ENCODE measurements around the gene MATN4. TPM values are rescaled to one million over a fixed set of nuclear protein-coding genes. Genes with fewer than 3 reads are reported as not detected.
A peak's percentile ranks its signal among the peaks of the same experiment; 100 is the strongest.

The MATN4 gene
- total RNA-seq, 1 donor from 2014 or later = not detected

- Mint-ChIP-seq H3K36me3 (ENCODE audit: insufficient read depth) (peaks cover 14% of the 10 kb centered on the region), H3K9me3 (ENCODE audit: low read depth) (no peaks in the 10 kb centered on the region), H3K27ac (peak overlapping the region; percentile 89), H3K4me1 (ENCODE audit: low read depth) (peaks cover 55% of the 10 kb centered on the region), H3K27me3 (no peaks in the 10 kb centered on the region), H3K4me3 (ENCODE audit: low read depth) (peak overlapping the region; percentile 27)
- no peak for TF ChIP-seq CTCF (IDR thresholded peaks at IDR 0.05; ENCODE audit: unreplicated experiment)
- no peak for DNase-seq (ENCODE audit: low spot score, unreplicated experiment)
Measured at GRCh38 chr20:45336530-45337366, 28.6 kb upstream of the MATN4 start.

DNA sequence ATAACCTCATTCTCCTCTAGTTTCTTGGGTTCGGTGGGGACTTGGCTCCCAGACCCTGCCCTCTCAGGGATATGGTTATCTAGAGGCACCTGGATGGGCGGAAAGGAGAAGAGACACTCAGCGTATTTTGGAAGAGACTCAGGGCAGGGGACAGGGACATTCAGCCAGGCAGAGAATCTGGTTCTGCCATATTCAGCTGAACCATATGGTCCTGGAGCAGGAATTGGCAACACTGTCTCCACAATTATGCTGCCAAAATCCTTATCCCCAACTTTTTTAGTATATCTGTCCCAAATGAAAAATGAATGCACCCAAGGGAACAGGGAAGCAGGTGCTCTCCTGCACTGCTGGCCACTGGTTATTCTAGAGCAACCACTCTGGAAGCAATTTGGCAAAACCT is 22.4 kb upstream of the MATN4 start:
- H3K27ac Mint-ChIP-seq = peak overlapping the region; percentile 6
- no peak for DNase-seq (ENCODE audit: low spot score, unreplicated experiment)
- peaks cover 9% of the 10 kb centered on the region for H3K4me1 Mint-ChIP-seq (ENCODE audit: low read depth)
- H3K4me3 Mint-ChIP-seq (ENCODE audit: low read depth) = no peak overlapping the region
- H3K27me3 Mint-ChIP-seq = no peaks in the 10 kb centered on the region
- peaks cover 29% of the 10 kb centered on the region for H3K36me3 Mint-ChIP-seq (ENCODE audit: insufficient read depth)
- no peaks in the 10 kb centered on the region for H3K9me3 Mint-ChIP-seq (ENCODE audit: low read depth)
- TF ChIP-seq CTCF (IDR thresholded peaks at IDR 0.05; ENCODE audit: unreplicated experiment) = no peak

DNA sequence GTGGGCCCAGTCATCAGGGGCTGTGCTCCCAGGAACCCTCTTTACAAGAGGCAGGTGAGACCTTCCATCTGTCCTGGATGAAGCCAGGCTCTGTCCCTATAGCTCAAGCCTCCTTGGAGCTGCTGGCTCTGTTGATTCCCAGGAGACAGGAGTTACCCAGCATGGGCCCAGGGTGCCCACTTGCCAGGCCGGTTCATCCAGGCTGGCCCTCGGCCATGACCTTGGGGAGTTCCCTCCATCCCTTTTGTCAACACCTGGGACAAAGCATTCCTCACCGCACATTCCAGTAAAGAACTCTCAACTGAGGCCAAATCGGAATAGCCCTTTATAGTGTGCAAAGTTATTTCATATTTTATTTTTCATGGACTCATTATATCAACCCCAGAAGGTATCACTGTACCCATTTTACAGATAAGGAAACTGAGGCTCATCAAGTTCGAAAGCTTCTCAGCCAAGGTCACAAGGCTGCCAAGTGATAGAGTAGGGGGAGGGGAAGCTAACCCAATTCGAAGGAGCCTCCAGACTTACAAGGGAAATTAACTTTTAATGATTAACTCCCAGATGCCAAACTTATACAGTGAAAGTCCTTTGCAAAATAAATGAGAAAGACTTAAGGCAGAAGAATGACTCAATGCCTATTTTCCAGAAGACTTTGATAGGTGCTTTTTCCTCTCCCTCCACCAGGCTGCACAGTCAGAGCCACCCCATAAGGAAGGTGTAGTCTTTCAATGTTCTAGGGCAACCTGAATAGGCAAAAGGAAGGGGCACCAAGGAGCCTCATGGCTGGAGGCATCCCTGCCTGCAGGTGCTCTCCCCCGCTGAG is 21.6 kb upstream of the MATN4 start:
- Mint-ChIP-seq H3K27ac (no peak overlapping the region), H3K4me1 (ENCODE audit: low read depth) (peaks cover 11% of the 10 kb centered on the region), H3K9me3 (ENCODE audit: low read depth) (no peaks in the 10 kb centered on the region), H3K27me3 (no peaks in the 10 kb centered on the region), H3K36me3 (ENCODE audit: insufficient read depth) (peaks cover 29% of the 10 kb centered on the region), H3K4me3 (ENCODE audit: low read depth) (no peak overlapping the region)
- TF ChIP-seq CTCF (IDR thresholded peaks at IDR 0.05; ENCODE audit: unreplicated experiment) = no peak
- DNase-seq (ENCODE audit: low spot score, unreplicated experiment) = no peak

DNA sequence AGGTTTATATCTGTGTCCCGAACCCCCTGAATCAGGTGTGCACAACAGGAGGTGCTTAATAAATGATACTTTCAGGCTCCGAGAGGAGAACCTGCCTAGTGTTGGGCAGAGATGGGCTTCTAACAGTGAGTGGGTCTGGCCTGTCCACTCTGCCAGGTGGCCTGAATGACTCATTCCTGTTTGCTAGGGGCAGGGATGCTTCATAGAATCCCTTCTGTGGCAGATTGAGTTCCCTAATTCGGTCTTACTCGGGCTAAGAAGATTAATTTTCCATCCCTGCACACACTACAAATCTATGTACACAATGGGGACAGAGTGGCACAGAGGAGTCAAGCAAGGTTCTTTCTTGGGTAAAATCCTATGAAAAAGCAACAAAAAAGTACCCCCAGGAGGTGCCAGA is 20.4 kb upstream of the MATN4 start:
- peaks cover 11% of the 10 kb centered on the region for H3K4me1 Mint-ChIP-seq (ENCODE audit: low read depth)
- no peak overlapping the region for H3K4me3 Mint-ChIP-seq (ENCODE audit: low read depth)
- peaks cover 27% of the 10 kb centered on the region for H3K36me3 Mint-ChIP-seq (ENCODE audit: insufficient read depth)
- no peaks in the 10 kb centered on the region for H3K9me3 Mint-ChIP-seq (ENCODE audit: low read depth)
- TF ChIP-seq CTCF (IDR thresholded peaks at IDR 0.05; ENCODE audit: unreplicated experiment) = no peak
- no peak for DNase-seq (ENCODE audit: low spot score, unreplicated experiment)
- no peaks in the 10 kb centered on the region for H3K27me3 Mint-ChIP-seq
- H3K27ac Mint-ChIP-seq = no peak overlapping the region

- peak overlapping the region; percentile 85 for H3K27ac Mint-ChIP-seq
- H3K9me3 Mint-ChIP-seq (ENCODE audit: low read depth) = no peaks in the 10 kb centered on the region
Measured at GRCh38 chr20:45325371-45325770, 17.3 kb upstream of the MATN4 start.

More at GRCh38 chr20:45325371-45325770, 17.3 kb upstream of the MATN4 start:
- no peak for DNase-seq (ENCODE audit: low spot score, unreplicated experiment)
- Mint-ChIP-seq H3K36me3 (ENCODE audit: insufficient read depth) (peaks cover 18% of the 10 kb centered on the region), H3K4me3 (ENCODE audit: low read depth) (no peak overlapping the region), H3K4me1 (ENCODE audit: low read depth) (peaks cover 9% of the 10 kb centered on the region), H3K27me3 (no peaks in the 10 kb centered on the region)
- no peak for TF ChIP-seq CTCF (IDR thresholded peaks at IDR 0.05; ENCODE audit: unreplicated experiment)
